HG02588 (cell line): Measurements from ENCODE around the gene ATAD1.

Source experiments
- ATAC-seq: cut with Tn5 transposase; IDR thresholded peaks from one replicate; pipeline ENCODE4 v1.9.1; 2021; ENCODE audit warnings: mild to moderate bottlenecking, moderate library complexity; ENCODE audit not compliant: unreplicated experiment

ATAD1 gene

DNA sequence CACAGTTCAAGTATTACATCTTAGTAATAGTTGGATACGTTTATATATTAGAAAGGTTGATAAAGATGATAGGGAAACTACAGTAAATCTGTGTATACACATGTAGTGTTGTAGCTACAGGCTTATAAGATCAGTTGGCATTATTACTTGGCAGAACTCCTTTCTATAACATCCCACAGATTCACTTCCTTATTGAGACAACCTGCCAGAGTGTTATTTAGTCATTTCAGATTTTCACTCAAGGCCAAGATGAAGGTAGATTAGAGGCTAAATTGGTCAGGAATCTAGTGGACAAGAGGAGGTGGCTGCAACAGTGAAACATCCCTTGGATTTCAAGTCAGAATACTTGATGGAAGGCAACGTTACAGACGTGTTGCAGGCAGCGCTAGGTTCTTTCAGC is 95.3 kb downstream of the ATAD1 start:
- ATAC-seq, result no peak

DNA sequence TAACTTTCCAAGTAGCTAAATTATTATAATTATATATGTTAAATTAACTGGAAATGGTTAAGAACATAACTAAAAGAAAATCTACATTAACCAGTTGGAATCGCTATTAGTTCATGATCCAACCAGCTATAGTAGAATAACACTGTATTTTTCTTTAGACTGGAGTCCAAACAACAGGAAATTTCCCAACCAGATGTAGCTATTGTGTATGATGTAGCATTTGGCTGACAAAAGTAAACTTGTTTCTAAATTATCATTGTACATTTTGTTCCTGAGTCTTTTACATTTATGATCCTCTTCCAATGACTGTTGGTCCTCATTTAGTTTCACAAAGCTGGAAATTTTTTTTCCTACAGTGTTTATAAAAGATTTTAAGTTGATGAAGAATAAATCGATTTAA is 96.2 kb downstream of the ATAD1 start:
- no peak for ATAC-seq

DNA sequence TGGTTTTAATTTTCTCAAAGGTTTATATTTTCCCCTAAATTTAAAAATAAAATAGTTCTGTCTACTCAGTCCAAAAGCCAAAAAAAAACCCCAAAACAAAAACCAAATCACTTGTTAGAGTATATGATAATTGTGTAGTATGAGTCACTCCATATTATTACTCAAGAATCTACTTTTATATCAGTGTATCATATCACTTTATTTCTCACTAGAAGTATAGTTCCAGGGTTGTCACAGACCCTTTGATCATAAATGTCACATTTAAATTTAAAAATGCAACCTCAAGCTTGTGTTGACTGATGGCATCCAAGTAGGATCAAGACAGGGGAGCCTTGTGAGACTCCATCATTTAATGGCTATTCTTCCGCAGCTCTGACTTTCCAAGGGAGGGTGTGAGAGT is 97.4 kb downstream of the ATAD1 start:
- no peak for ATAC-seq

DNA sequence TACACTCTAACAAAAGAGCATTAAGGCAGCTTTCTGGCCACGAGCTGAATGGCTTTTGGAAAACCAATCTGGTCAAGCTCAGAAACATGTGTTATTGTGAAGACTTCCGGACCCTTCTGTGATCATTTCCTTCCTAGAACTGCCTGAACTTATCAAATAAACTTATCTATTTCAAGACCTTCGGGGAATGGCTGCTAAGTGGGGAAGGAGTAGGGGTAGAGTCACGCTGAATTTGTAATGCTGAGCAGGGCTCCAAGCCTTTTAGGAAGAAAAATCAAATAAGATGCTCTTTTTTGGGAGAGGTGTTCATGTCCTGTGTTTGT is 101.7 kb downstream of the ATAD1 start:
- no peak for ATAC-seq

DNA sequence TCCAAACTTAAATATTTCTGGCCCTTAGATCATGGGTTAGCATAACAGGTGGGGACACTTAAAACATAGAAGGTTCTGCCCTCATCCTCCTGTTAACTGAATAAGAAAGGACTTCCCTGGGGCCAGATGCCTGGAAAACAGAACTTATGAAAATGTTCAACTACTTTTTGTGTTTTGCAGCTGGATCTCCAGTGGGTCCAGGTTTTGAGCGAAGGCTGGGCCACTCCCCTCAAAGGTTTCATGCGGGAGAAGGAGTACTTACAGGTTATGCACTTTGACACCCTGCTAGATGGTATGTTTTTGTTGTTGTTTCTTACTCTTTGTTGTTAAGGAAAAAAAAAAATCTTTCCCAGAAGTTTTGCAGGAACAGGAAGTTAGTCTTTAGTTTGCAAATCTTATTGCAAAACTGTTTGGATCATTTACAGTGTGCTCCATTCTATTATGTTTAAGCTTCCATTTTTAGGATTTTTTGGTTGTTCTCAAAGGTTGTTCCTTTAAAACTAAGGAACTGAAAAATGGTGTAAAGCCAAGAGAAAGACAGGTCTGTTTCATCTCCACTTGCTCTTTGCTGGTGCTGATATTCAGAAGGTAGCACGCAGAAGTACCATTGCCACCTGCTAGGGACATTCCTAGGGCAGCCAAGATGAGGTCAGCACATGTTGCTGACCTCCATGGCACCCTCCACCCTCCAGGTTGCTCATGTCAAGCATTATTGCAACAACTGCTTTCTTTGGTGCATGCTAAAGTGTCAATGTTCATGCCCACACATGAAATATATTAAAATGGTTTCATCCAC is 102.3 kb downstream of the ATAD1 start:
- ATAC-seq, result no peak

DNA sequence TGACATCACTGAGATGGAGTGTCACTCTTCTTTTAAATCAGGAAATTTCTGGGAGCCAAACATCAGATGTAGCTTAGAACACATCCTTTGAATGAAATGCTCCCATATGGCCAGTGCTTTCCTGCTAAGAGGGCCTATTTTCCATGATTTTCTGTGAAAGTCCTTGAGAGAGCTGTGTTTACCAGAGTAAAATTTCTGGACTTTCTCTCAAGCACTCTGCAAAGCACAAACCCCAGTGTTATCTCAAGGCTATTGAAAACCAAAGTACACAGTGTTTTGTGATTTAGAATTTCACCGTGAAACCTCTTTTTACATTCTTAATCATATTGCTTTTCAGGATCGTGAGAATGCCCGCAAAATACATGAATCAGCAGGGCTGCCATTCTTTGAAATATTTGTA is 104.3 kb downstream of the ATAD1 start:
- ATAC-seq, result no peak

DNA sequence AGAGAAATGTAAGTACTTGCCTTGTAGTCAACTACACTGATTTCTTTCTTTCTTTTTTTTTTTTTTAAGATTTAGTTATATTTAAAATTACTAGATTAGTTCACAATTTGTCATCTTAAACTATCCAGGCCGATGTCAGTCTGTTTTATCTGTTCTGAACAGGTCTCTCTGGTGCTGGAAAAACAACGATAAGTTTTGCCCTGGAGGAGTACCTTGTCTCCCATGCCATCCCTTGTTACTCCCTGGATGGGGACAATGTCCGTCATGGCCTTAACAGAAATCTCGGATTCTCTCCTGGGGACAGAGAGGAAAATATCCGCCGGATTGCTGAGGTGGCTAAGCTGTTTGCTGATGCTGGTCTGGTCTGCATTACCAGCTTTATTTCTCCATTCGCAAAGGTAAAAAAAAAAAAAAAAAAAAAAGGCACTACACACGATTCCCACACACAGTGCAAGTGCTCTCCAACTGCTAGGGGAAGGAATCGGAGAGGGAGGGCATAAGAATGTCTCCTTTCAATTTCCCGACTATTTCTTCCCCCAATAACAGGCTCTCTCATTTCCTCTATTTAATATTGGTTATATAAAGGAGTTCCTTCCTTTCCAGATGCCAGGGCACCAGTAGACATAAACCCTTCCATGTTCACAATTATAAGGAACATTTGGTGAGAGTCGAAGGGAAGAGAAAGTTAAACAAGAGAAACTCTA is 105.0 kb downstream of the ATAD1 start:
- no peak for ATAC-seq

DNA sequence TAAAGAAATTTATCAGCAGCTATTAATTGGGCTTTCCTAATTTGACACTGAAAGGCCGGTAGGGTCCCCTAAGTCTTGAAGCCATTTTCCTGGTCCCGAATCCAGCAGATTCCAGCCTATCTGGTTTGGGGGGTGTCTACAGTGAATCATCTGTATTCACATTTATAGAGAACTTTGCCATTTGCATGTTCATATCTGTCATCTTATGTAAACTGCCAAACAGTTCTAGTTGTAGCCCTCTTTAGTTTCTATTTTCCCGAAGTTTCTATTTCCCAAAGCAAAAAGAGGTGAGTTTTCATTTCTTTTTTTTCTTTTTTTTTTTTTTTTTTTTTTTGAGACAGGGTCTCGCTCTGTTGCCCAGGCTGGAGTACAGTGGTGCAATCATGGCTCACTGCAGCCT is 110.8 kb downstream of the ATAD1 start:
- ATAC-seq, result no peak

DNA sequence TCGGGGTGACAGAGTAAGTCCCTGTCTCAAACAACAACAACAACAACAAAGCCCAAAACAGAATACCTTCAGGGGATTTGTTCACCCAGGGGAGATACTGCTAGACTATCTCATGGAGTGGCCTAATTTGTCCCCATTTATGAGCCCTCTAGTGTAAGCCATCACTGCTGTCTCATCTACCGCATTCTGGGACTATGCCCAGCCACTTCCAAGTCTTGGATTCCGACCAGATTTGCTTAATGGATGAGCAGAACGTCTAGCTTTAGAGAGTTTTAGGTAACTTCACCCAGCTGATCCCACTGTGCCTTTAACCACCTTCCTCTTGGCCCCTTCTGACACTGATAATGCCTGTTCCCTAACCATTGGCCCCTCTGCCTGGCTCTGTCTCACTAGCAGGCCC is 111.3 kb downstream of the ATAD1 start:
- no peak for ATAC-seq

DNA sequence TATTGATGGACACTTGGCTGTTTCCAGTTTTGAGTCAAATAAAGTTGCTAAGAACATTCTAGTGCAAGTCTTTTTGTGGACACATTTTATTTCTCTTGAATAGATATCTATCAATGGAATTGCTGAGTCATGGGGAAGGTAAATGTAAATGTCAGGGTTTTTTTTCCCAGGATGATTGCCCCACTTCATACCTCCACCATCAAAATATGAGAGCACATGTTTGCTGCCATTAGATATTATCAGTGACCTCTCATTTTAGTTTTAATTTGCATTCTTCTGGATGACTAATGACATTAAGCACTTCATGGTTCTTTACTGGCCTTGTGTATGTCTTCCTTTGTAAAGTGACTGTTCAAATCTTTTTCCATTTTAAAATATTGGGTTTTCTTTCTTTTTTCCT is 112.7 kb downstream of the ATAD1 start:
- ATAC-seq, result no peak

DNA sequence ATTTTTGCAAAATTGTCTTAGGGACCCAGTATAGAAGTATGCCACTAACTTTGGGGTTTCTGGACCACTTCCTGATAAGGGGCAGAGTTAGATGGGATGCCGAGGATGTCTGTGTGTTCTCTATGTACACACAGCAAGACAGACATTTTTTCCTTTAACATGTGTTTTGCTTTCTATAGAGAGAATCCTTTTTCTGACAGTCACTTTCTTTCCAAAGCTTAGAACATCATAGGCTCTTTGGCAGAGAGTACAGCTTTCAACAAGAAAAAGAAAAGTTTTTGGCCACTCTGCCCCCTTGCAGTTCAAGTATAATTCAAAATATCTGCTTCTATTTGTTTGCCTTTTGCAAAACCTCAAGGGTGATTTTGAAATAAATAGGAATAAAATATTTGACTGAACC is 114.3 kb downstream of the ATAD1 start:
- no peak for ATAC-seq

DNA sequence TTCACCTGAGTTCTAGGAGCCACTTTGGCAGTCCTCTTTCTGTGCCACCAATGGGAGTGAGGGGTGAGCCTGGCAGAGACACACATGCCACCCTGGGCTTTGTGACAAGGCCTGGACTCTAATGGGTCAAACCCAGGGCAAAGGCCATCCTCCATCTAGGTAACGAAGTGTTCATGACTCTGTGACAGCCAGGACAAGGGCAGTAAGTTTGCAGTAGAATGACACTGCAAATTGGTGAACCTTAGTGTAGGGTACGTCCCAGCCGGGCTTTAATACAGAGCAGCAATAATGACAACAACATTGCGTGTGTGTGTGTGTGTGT is 115.1 kb downstream of the ATAD1 start:
- ATAC-seq, result no peak

DNA sequence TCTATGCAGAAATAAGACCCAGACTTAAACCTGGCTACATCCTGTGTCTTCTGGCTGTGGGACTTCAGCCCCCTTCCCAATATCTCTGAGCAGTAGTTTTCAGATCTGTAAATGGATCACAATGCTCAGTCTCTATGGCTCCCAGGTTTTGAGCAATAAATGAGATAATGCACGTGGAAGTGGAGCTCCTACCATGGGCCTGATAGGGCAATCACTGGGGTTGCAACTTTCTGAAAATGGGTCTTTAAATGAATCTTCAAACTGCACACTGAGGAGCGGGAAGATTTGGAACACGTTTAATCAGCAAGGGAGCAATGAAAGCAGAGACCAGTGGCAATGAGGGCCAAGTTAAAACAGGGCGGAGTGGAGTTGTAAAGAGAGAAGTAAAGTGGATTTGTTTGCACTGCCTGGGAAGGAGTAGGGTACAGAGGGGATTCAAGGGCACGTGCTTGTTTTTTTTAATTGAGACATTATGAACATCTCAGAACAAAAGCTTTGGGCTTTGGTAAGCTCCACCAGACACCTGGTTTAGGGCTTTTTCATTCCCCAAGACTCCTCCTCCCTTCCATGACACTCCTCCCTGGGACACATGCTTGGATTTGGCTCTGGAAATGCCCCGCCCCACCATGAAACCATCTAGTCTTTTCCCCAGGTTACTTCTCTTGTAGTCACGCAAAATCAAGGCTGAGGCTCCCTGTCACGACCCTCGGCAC is 115.6 kb downstream of the ATAD1 start:
- no peak for ATAC-seq
